SK-N-MC (cell line): ENCODE results near the gene UBE2E2.

Experiments used
- EZH2 ChIP-seq: fragments of 200-600 bp; sonication (generic); IDR thresholded peaks from one replicate; pipeline ENCODE4 v1.6.1; 2017; ENCODE audit warnings: antibody characterized with exemption
- FOXP2 ChIP-seq: optimal IDR thresholded peaks from 2 replicates; pipeline ENCODE3; 2011; ENCODE audit warnings: mild to moderate bottlenecking, moderate library complexity; ENCODE audit not compliant: insufficient read depth; ENCODE audit errors: extremely low read length, control extremely low read depth
- POLR2AphosphoS5 ChIP-seq: IDR thresholded peaks from 2 replicates; pipeline ENCODE4 v1.6.1; 2012; ENCODE audit warnings: mild to moderate bottlenecking, low read depth, low read length, borderline replicate concordance

GRCh38 chr3:23319366-23320312 is 116.5 kb downstream of the UBE2E2 start:
- TF ChIP-seq POLR2AphosphoS5 (no peak), EZH2 (no peak), FOXP2 (no peak)
